ENCODE measurements around the gene ANKRD39.
"Not testable (repeated sequence)": the region's sequence is repeated elsewhere in the genome, so short reads cannot be mapped to it uniquely, and the experiment has no call there.

ANKRD39 gene

GRCh38 chr2:96857667-96858372, at the start of gene ANKRD39:
ANKRD39 (minus strand) TSS chr2:96858016; CDS start chr2:96857987, 29 bp downstream.
- peak; percentile 88 for DNase-seq (ENCODE audit: low read depth)

GRCh38 chr2:96906729-96907114, 48.9 kb upstream of the ANKRD39 start:
- no peak for DNase-seq (ENCODE audit: low read depth)

- DNase-seq (ENCODE audit: low read depth): no peak
Observed at GRCh38 chr2:96903815-96904214, 46.0 kb upstream of the ANKRD39 start.

GRCh38 chr2:96903318-96903717, 45.5 kb upstream of the ANKRD39 start:
- no peak for DNase-seq (ENCODE audit: low read depth)

- DNase-seq (ENCODE audit: low read depth): no peak
Observed at GRCh38 chr2:96900237-96900636, 42.4 kb upstream of the ANKRD39 start.

GRCh38 chr2:96899413-96899741, 41.6 kb upstream of the ANKRD39 start:
- DNase-seq (ENCODE audit: low read depth): no peak

- DNase-seq (ENCODE audit: low read depth): no peak
Observed at GRCh38 chr2:96898641-96899412, 41.0 kb upstream of the ANKRD39 start.

GRCh38 chr2:96898135-96898505, 40.3 kb upstream of the ANKRD39 start:
- DNase-seq (ENCODE audit: low read depth): no peak

GRCh38 chr2:96897491-96898134, 39.8 kb upstream of the ANKRD39 start:
- no peak for DNase-seq (ENCODE audit: low read depth)

- no peak for DNase-seq (ENCODE audit: low read depth)
Observed at GRCh38 chr2:96895746-96896651, 38.2 kb upstream of the ANKRD39 start.

GRCh38 chr2:96895032-96895745, 37.4 kb upstream of the ANKRD39 start:
- DNase-seq (ENCODE audit: low read depth): no peak

GRCh38 chr2:96894151-96894531, 36.3 kb upstream of the ANKRD39 start:
- DNase-seq (ENCODE audit: low read depth): no peak

- no peak for DNase-seq (ENCODE audit: low read depth)
Observed at GRCh38 chr2:96893289-96894150, 35.7 kb upstream of the ANKRD39 start.

GRCh38 chr2:96891591-96892333, 33.9 kb upstream of the ANKRD39 start:
- DNase-seq (ENCODE audit: low read depth): no peak

- DNase-seq (ENCODE audit: low read depth): no peak
Observed at GRCh38 chr2:96890726-96891385, 33.0 kb upstream of the ANKRD39 start.

- no peak for DNase-seq (ENCODE audit: low read depth)
Observed at GRCh38 chr2:96890252-96890651, 32.4 kb upstream of the ANKRD39 start.

- not testable (repeated sequence) for DNase-seq (ENCODE audit: low read depth)
Observed at GRCh38 chr2:96889502-96889901, 31.7 kb upstream of the ANKRD39 start.

- no peak for DNase-seq (ENCODE audit: low read depth)
Observed at GRCh38 chr2:96888072-96889011, 30.5 kb upstream of the ANKRD39 start.

Measured in stimulated activated CD8-positive, alpha-beta memory T cell treated with anti-CD3 and anti-CD28 coated beads, Interleukin-15, amount 100 ng/mL, for 24 hours (primary cell).